Activated T-helper 9 cell treated with anti-CD3 and anti-CD28 coated beads, Interleukin-2, amount 50 U/mL, for 16 hours (primary cell): ENCODE measurements around the gene VSTM4.

ENCODE experiments used
- DNase-seq: peaks from one replicate; pipeline ENCODE4 v3.0.0-alpha.2; 2020; ENCODE audit warnings: low read depth

Gene VSTM4

DNA sequence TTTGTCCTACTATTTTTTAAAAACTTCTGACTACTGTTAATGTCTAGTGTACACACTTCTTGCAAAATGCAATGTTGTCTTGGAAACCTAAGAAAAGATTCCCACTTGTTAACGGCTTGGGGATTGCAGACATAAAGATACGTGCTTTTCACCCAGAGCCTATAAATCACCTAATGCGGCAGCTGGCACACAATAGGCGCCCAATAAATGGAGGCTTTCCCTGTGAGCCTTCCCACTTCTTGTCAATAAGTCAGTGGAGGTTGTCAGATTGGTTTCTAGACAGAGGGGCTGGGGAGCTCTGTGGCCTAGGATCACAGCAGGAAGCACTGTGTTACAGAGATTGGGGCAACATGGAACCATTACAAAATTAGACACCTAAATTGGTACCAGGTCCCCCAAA, 74.7 kb downstream of the VSTM4 start:
- no peak for DNase-seq

DNA sequence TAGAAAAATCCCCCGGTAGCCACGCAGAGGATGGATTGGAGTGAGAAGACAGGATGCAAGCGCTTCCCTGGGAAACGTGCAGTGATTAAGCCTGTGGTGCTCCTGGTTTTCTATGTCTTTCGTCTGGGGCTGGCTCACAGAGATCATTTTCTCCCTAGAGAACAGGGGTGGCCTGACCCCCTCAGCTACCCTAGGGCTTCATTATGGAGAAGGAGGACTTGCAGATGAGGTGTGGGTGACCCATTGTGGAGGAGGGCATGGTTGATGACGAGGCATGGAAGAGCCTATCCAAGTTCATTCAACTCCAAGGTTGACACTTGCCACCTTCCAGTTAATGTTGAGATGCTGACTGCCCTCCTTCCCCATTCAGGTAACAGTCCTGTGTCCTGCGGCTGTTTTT, 75.9 kb downstream of the VSTM4 start:
- no peak for DNase-seq

- DNase-seq, result no peak
These were observed 76.6 kb downstream of the VSTM4 start for GRCh38 chr10:49038711-49039110.

GRCh38 chr10:49037187-49037586, 78.1 kb downstream of the VSTM4 start:
- DNase-seq, result no peak

DNA sequence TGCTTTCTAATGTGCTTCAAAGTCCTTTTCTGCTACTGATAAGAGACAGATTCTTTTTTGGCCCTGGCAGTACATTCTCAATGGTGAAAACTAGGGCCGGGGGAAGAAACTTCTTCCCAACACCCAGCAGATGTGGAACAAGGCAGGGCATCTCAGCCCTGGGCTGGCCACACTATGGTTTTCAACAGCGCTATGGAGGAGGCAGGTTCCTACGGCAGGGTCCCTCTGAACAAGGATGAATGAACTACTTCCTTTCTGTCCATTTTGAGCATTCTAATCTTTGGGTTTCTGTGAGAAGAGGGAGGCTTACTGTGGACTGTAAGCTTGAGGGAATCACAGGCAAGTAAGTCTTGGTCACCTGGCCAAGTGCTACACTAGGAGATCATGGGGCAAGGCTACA, 78.7 kb downstream of the VSTM4 start:
- DNase-seq, result no peak

DNA sequence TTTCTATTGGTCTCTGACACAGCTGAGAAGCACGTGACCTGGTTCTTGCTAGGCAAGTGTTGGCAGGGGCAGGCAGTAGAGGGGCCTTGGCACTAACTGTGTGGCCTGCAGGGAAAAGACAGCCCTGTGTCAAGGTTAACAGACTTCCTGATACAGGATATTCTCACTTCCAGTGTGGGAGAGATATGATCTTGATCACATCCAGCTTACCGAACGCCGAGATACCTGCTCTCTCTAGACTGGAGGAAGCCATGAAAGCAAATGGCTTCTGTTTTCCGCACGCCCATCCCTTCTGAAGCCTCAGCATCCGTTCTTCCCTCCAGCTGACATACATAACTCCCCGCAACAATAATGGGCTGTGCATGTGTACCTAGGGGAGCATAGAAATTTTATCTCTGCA, 79.4 kb downstream of the VSTM4 start:
- no peak for DNase-seq

GRCh38 chr10:49034925-49035324, 80.4 kb downstream of the VSTM4 start:
- no peak for DNase-seq

- DNase-seq, result no peak
These were observed 81.4 kb downstream of the VSTM4 start for GRCh38 chr10:49033939-49034338.

GRCh38 chr10:49029666-49030065, 85.7 kb downstream of the VSTM4 start:
- DNase-seq, result no peak

GRCh38 chr10:49028639-49029038, 86.7 kb downstream of the VSTM4 start:
- no peak for DNase-seq

GRCh38 chr10:49025347-49025983, 89.9 kb downstream of the VSTM4 start:
- DNase-seq, result no peak

DNA sequence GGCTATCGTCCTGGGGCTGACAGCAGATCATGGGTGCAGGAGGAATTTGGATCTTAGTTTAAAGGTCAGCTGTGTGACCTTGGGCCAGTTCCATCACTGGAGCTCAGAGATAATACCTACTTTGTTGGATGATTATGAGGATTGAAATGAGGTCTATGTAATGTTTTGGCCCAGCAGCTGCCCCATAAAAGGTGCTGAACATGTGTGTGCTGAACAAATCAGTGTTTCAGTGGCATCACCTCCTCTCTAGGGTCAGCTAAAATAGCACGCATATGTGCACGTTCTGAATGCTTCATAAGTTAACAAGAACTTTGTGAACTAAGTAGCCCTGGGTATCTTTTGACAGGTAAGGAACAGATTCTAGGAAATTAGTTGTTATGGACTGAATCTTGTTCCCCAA, 90.8 kb downstream of the VSTM4 start:
- no peak for DNase-seq

DNA sequence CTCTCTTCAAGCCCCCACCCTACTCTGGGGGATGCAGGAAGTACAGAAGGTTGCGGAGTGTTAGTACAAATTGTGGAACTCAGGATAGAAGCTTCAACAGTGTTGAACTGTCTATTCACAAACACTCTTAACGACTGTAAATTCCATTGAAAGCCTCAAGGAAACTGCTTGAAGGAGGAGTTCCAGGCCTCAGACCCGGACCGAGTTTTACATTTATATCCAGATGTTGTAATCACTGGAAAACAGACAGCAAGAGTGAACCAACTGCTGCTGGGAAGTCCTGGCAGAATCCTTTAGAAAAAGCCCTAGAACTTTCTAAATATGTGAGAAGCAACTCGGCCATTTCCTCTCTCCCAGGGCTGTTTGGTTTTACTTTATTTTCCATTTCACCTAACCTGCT, 91.6 kb downstream of the VSTM4 start:
- no peak for DNase-seq

- no peak for DNase-seq
These were observed 92.3 kb downstream of the VSTM4 start for GRCh38 chr10:49023071-49023470.

- DNase-seq, result no peak
These were observed 93.6 kb downstream of the VSTM4 start for GRCh38 chr10:49021685-49022084.

DNA sequence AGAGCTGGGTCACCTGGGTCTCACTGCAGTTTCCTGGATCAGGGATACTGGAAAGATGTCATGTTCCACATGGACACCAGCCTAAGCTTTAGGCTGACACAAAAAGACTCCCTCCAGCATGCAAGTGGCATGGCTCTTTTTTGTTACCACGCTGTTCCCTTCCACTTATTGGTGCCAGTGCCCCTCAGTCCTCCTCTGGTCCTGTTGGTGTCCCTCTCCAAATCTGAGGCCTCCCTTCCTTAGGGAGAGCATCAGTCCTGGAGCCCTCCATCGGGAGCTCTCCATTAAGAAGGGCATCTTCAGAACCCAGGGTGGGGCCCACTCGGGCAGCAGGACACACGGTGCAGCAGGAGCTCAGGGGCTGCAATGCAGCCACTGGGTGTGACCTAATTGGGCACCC, 99.6 kb downstream of the VSTM4 start:
- DNase-seq, result no peak

GRCh38 chr10:49012603-49013002, 102.7 kb downstream of the VSTM4 start:
- no peak for DNase-seq

- no peak for DNase-seq
These were observed 103.6 kb downstream of the VSTM4 start for GRCh38 chr10:49011756-49012155.

- DNase-seq, result no peak
These were observed 104.5 kb downstream of the VSTM4 start for GRCh38 chr10:49010865-49011264.

DNA sequence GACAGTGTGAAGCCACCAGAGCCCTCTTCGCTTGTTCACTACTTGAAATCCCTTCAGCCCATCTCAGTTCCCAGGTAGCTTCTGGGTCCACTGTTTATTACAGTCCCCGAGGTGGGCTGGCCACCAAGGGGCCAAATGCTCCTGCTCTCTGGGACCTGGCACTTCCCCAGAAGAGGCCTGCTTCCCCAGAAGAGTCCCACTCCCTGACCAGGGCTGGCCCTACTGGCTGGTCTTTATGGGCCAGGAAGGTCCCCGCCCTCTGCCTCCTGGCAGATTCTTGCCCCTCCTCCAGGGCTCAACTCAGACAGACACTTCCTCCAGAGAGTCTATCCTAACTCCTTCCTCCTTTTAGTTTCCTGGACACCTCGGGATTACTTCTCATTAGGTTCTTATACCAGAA, 105.0 kb downstream of the VSTM4 start:
- no peak for DNase-seq

- no peak for DNase-seq
These were observed 105.9 kb downstream of the VSTM4 start for GRCh38 chr10:49009199-49009979.

GRCh38 chr10:49008505-49009198, 106.7 kb downstream of the VSTM4 start:
- no peak for DNase-seq

DNA sequence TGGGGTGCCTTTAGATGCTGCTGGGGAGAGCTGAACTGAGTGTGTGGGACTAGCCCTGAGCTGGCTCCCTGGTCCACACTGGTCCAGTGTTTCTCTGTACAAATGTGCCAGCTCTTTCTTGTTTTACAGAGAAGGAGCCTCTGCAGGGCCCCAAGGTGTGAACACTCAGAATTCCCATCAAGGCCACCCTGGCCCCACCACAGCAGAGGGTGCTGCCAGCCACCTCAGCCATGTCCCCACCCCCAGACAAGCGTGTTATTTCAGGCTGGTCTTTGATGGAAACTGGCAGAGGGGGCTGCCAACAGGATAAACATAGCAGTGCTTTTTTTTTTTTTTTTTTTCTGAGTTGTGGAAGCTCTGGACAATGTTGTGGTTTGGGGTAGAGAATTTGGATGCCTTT, 107.2 kb downstream of the VSTM4 start:
- no peak for DNase-seq
